ENCODE measurements around the gene RAP1GAP2.

The RAP1GAP2 gene

GRCh38 chr17:2872282-2872681, 76.0 kb downstream of the RAP1GAP2 start:
- no peak for DNase-seq
- TF ChIP-seq CTCF (IDR thresholded peaks at IDR 0.05; ENCODE audit: low read depth, low read length), result no peak
- H3K36me3 ChIP-seq, result no peaks in the 10 kb centered on the region
- H3K4me3 ChIP-seq (ENCODE audit: low read depth, low read length), result no peak overlapping the region
- H3K27me3 ChIP-seq, result no peaks in the 10 kb centered on the region
- H3K9me3 ChIP-seq, result no peaks in the 10 kb centered on the region
- H3K4me1 ChIP-seq, result no peaks in the 10 kb centered on the region

GRCh38 chr17:2874189-2874686, 78.0 kb downstream of the RAP1GAP2 start:
- Histone ChIP-seq H3K4me1 (no peaks in the 10 kb centered on the region), H3K27me3 (no peaks in the 10 kb centered on the region), H3K36me3 (no peaks in the 10 kb centered on the region), H3K9me3 (no peaks in the 10 kb centered on the region), H3K4me3 (ENCODE audit: low read depth, low read length) (no peak overlapping the region)
- DNase-seq, result no peak
- TF ChIP-seq CTCF (IDR thresholded peaks at IDR 0.05; ENCODE audit: low read depth, low read length), result no peak

GRCh38 chr17:2875608-2876007, 79.4 kb downstream of the RAP1GAP2 start:
- TF ChIP-seq CTCF (IDR thresholded peaks at IDR 0.05; ENCODE audit: low read depth, low read length), result no peak

GRCh38 chr17:2876467-2876866, 80.2 kb downstream of the RAP1GAP2 start:
- no peaks in the 10 kb centered on the region for H3K36me3 ChIP-seq
- no peaks in the 10 kb centered on the region for H3K9me3 ChIP-seq
- H3K4me3 ChIP-seq (ENCODE audit: low read depth, low read length), result no peak overlapping the region
- DNase-seq, result no peak
- TF ChIP-seq CTCF (IDR thresholded peaks at IDR 0.05; ENCODE audit: low read depth, low read length), result no peak
- no peaks in the 10 kb centered on the region for H3K4me1 ChIP-seq
- H3K27me3 ChIP-seq, result no peaks in the 10 kb centered on the region

More at GRCh38 chr17:2875608-2876007, 79.4 kb downstream of the RAP1GAP2 start:
- Histone ChIP-seq H3K27me3 (no peaks in the 10 kb centered on the region), H3K36me3 (no peaks in the 10 kb centered on the region), H3K4me3 (ENCODE audit: low read depth, low read length) (no peak overlapping the region), H3K4me1 (no peaks in the 10 kb centered on the region), H3K9me3 (no peaks in the 10 kb centered on the region)
- no peak for DNase-seq

- TF ChIP-seq CTCF (IDR thresholded peaks at IDR 0.05; ENCODE audit: low read depth, low read length), result no peak
- Histone ChIP-seq H3K4me3 (ENCODE audit: low read depth, low read length) (no peak overlapping the region), H3K36me3 (no peaks in the 10 kb centered on the region)
Observed at GRCh38 chr17:2878751-2879254, 82.6 kb downstream of the RAP1GAP2 start.

GRCh38 chr17:2880050-2880449, 83.8 kb downstream of the RAP1GAP2 start:
- no peak for DNase-seq
- Histone ChIP-seq H3K27me3 (no peaks in the 10 kb centered on the region), H3K36me3 (no peaks in the 10 kb centered on the region), H3K9me3 (no peaks in the 10 kb centered on the region), H3K4me3 (ENCODE audit: low read depth, low read length) (no peak overlapping the region), H3K4me1 (peaks cover 11% of the 10 kb centered on the region)
- TF ChIP-seq CTCF (IDR thresholded peaks at IDR 0.05; ENCODE audit: low read depth, low read length), result no peak

More at GRCh38 chr17:2878751-2879254, 82.6 kb downstream of the RAP1GAP2 start:
- Histone ChIP-seq H3K27me3 (no peaks in the 10 kb centered on the region), H3K4me1 (peaks cover 8% of the 10 kb centered on the region), H3K9me3 (no peaks in the 10 kb centered on the region)
- DNase-seq, result no peak
